ENCODE results near the gene LRP8. TPM values are rescaled to one million over a fixed set of nuclear protein-coding genes. Genes with fewer than 3 reads are reported as not detected.

The LRP8 gene
- total RNA-seq, 2 donors from 2014 or later, result 4.7 to 15.3 TPM

DNA sequence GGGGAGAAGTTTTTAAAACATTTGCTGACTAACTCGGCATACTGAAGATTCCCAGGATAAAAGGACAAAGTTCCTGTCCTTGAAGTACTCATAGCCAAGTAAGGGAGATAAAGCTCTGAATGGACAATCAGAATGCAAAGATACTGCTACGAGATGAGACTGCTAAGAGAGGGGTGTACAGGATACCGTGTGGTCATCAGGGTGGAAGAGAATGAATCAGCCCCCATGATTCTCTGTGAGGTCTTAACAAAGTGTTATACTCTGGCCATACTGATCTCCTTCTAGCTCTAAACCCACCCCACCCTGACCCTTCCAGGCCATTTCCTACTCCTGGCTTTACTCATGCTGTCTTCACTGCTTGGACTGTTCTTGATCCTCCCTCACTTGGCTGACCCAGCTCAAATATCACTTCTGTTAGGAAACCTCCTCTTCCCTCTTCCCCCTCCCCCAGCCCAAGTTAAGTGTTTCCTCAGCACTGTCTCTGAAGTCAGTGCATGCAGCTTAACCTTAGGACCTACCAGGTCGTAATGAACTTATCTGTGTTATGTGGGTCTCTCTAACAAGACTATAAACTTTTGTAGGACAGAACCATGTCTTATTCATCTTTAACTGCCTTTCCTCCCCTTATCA, 73.7 kb downstream of the LRP8 start:
- H3K27ac ChIP-seq, result no peak overlapping the region
- TF ChIP-seq CTCF (IDR thresholded peaks at IDR 0.05), result no peak
- DNase-seq, result no peak
- H3K4me3 ChIP-seq, result no peak overlapping the region
- H3K36me3 ChIP-seq, result no peaks in the 10 kb centered on the region
- no peaks in the 10 kb centered on the region for H3K9me3 ChIP-seq
- intact Hi-C loops (cut with DNase I), result no loop called here
- no peaks in the 10 kb centered on the region for H3K27me3 ChIP-seq
- H3K4me1 ChIP-seq, result no peaks in the 10 kb centered on the region
- H3K9ac ChIP-seq (ENCODE audit: low read depth in 2 of 2, low read length in 2 of 2), result no peak overlapping the region

GRCh38 chr1:53250325-53250724, 77.5 kb downstream of the LRP8 start:
- no peak overlapping the region for H3K27ac ChIP-seq
- no peak for TF ChIP-seq CTCF (IDR thresholded peaks at IDR 0.05)
- intact Hi-C loops (cut with DNase I), result no loop called here
- DNase-seq, result no peak
- H3K4me1 ChIP-seq, result no peaks in the 10 kb centered on the region
- no peak overlapping the region for H3K4me3 ChIP-seq
- no peaks in the 10 kb centered on the region for H3K27me3 ChIP-seq
- H3K9ac ChIP-seq (ENCODE audit: low read depth in 2 of 2, low read length in 2 of 2), result no peak overlapping the region
- no peaks in the 10 kb centered on the region for H3K9me3 ChIP-seq
- H3K36me3 ChIP-seq, result no peaks in the 10 kb centered on the region

- no peak overlapping the region for H3K27ac ChIP-seq
- DNase-seq, result no peak
- intact Hi-C loops (cut with DNase I), result no loop called here
- H3K9ac ChIP-seq (ENCODE audit: low read depth in 2 of 2, low read length in 2 of 2), result no peak overlapping the region
- H3K4me3 ChIP-seq, result no peak overlapping the region
- no peaks in the 10 kb centered on the region for H3K36me3 ChIP-seq
- no peaks in the 10 kb centered on the region for H3K4me1 ChIP-seq
- TF ChIP-seq CTCF (IDR thresholded peaks at IDR 0.05), result no peak
- H3K9me3 ChIP-seq, result no peaks in the 10 kb centered on the region
- H3K27me3 ChIP-seq, result no peaks in the 10 kb centered on the region
Measured at GRCh38 chr1:53249706-53250105, 78.2 kb downstream of the LRP8 start.

- no peak overlapping the region for H3K27ac ChIP-seq
- no peak for DNase-seq
- no peaks in the 10 kb centered on the region for H3K27me3 ChIP-seq
- intact Hi-C loops (cut with DNase I), result no loop called here
- no peak overlapping the region for H3K4me3 ChIP-seq
- no peaks in the 10 kb centered on the region for H3K9me3 ChIP-seq
- H3K36me3 ChIP-seq, result no peaks in the 10 kb centered on the region
- no peaks in the 10 kb centered on the region for H3K4me1 ChIP-seq
- no peak for TF ChIP-seq CTCF (IDR thresholded peaks at IDR 0.05)
- H3K9ac ChIP-seq (ENCODE audit: low read depth in 2 of 2, low read length in 2 of 2), result no peak overlapping the region
Measured at GRCh38 chr1:53246261-53247134, 81.4 kb downstream of the LRP8 start.

DNA sequence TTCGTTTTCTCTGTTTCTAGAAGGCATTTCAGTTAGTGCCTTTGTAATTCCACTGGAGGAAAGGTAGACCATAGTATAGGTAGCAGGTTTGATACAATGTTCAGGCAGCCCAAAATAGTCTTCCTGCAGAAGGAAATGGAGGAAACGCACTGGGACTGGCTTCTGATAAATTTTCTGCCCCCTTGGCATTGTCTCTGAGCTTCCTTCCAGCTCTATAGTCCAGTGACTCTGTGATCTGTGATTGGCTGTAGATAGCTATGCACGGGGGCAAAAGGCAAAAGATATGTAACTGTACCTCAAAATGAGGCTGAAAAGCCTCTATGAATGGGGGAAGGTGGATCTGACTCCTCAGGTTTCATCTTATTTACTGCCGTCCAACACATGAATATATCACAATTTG, 83.7 kb downstream of the LRP8 start:
- intact Hi-C loops (cut with DNase I), result no loop called here
- H3K4me3 ChIP-seq, result no peak overlapping the region
- no peak overlapping the region for H3K27ac ChIP-seq
- no peaks in the 10 kb centered on the region for H3K36me3 ChIP-seq
- no peaks in the 10 kb centered on the region for H3K27me3 ChIP-seq
- DNase-seq, result no peak
- TF ChIP-seq CTCF (IDR thresholded peaks at IDR 0.05), result no peak
- H3K9ac ChIP-seq (ENCODE audit: low read depth in 2 of 2, low read length in 2 of 2), result no peak overlapping the region
- H3K4me1 ChIP-seq, result no peaks in the 10 kb centered on the region
- no peaks in the 10 kb centered on the region for H3K9me3 ChIP-seq
